NAMALWA (cell line): ENCODE results near the gene AZU1.
A peak's percentile ranks its signal among the peaks of the same experiment; 100 is the strongest.
"Not testable (repeated sequence)": the region's sequence is repeated elsewhere in the genome, so short reads cannot be mapped to it uniquely, and the experiment has no call there.

Experiments
- DNase-seq: peaks from one replicate; pipeline ENCODE4 v3.0.0-alpha.2; 2015; ENCODE audit warnings: low spot score

Gene AZU1

GRCh38 chr19:831407-832369, 4.1 kb downstream of the AZU1 start:
- no peak for DNase-seq

- no peak for DNase-seq
Observed at GRCh38 chr19:834216-834615, 6.6 kb downstream of the AZU1 start.

GRCh38 chr19:835210-835810, 7.7 kb downstream of the AZU1 start:
- DNase-seq: no peak

- DNase-seq: no peak
Observed at GRCh38 chr19:840519-841206, 13.0 kb downstream of the AZU1 start, which contains the start of gene PRTN3. Gene PRTN3 (plus strand): TSS chr19:840999. CDS start chr19:841009, 10 bp downstream.

GRCh38 chr19:842802-843179, 15.2 kb downstream of the AZU1 start:
- DNase-seq: not testable (repeated sequence)

- DNase-seq: no peak
Observed at GRCh38 chr19:843180-843835, 15.7 kb downstream of the AZU1 start.

GRCh38 chr19:843836-844545, 16.4 kb downstream of the AZU1 start:
- no peak for DNase-seq

GRCh38 chr19:844546-844971, 16.9 kb downstream of the AZU1 start:
- no peak for DNase-seq

- no peak for DNase-seq
Observed at GRCh38 chr19:845707-846521, 18.3 kb downstream of the AZU1 start.

GRCh38 chr19:848386-848921, 20.8 kb downstream of the AZU1 start:
- DNase-seq: no peak

GRCh38 chr19:849195-849594, 21.6 kb downstream of the AZU1 start:
- DNase-seq: not testable (repeated sequence)

- DNase-seq: peak; percentile 48
Observed at GRCh38 chr19:850221-850978, 22.8 kb downstream of the AZU1 start.

- no peak for DNase-seq
Observed at GRCh38 chr19:850979-851335, 23.3 kb downstream of the AZU1 start.

- no peak for DNase-seq
Observed at GRCh38 chr19:852136-853013, 24.7 kb downstream of the AZU1 start, which contains the start of gene ELANE. Gene ELANE (plus strand): TSS chr19:852303. CDS start chr19:852329, 26 bp downstream.

GRCh38 chr19:853014-853585, 25.5 kb downstream of the AZU1 start:
- no peak for DNase-seq

- not testable (repeated sequence) for DNase-seq
Observed at GRCh38 chr19:853614-854220, 26.1 kb downstream of the AZU1 start.

- DNase-seq: peak; percentile 45
Observed at GRCh38 chr19:854549-854948, 26.9 kb downstream of the AZU1 start.

- no peak for DNase-seq
Observed at GRCh38 chr19:855142-855541, 27.5 kb downstream of the AZU1 start.
